IMR-90 (cell line): Measurements from ENCODE around the gene RANBP3. TPM values are rescaled to one million over a fixed set of nuclear protein-coding genes. Genes with fewer than 3 reads are reported as not detected.

Source experiments
- ATAC-seq: fragments of 200-7000 bp; cut with Tn5 transposase; 2 replicates; pipeline ENCODE4 v1.9.1; 2020; ENCODE audit warnings: low read depth, mild to moderate bottlenecking, moderate library complexity
- BruUV-seq: library from RNA; stranded (reverse); fragments of 400-500 nt; replicated peaks from 2 replicates; lab custom pipeline; 2021; lab: Mats Ljungman, UMichigan
- CTCF ChIA-PET: fragments of 300-600 bp; formaldehyde crosslinking; extraction: SDS; loops from one replicate; lab custom pipeline; 2021; ENCODE audit warnings: antibody characterized with exemption; lab: Yijun Ruan, JAX
- POLR2A ChIA-PET: fragments of 300-600 bp; sonication (Branson Sonifier 250); formaldehyde crosslinking; loops from one replicate; lab custom pipeline; 2022; ENCODE audit warnings: antibody characterized with exemption; ENCODE audit not compliant: unreplicated experiment; lab: Charles Lee
- DNase-seq: peaks from one replicate; pipeline ENCODE4 v3.0.0; 2013
- H2AFZ ChIP-seq: replicated peaks from 2 replicates; pipeline ENCODE3; 2013; ENCODE audit warnings: low read length, mild to moderate bottlenecking; ENCODE audit not compliant: poor library complexity
- H2AK5ac ChIP-seq: 2 replicates; pipeline ENCODE4 v1.6.1; 2013; ENCODE audit warnings: low read depth, low read length, inconsistent platforms
- H2AK9ac ChIP-seq: replicated peaks from 2 replicates; pipeline ENCODE3; 2013; ENCODE audit warnings: mild to moderate bottlenecking, low read depth, low read length, moderate library complexity; ENCODE audit not compliant: poor library complexity
- H2BK120ac ChIP-seq: 2 replicates; pipeline ENCODE4 v1.6.1; 2013; ENCODE audit warnings: low read depth, low read length, inconsistent platforms
- H2BK15ac ChIP-seq: 3 replicates; pipeline ENCODE4 v1.6.1; 2013; ENCODE audit warnings: low read depth, low read length, inconsistent platforms
- H2BK20ac ChIP-seq: 2 replicates; pipeline ENCODE4 v1.6.1; 2013; ENCODE audit warnings: low read depth, mild to moderate bottlenecking, inconsistent platforms, low read length, moderate library complexity
- H2BK5ac ChIP-seq: 2 replicates; pipeline ENCODE4 v1.6.1; 2013; ENCODE audit warnings: mild to moderate bottlenecking, low read depth, low read length, inconsistent platforms; ENCODE audit not compliant: poor library complexity, severe bottlenecking
- H3K14ac ChIP-seq: replicated peaks from 2 replicates; pipeline ENCODE4 v1.6.1; 2013; ENCODE audit warnings: low read depth, low read length, inconsistent platforms
- H3K18ac ChIP-seq: 2 replicates; pipeline ENCODE4 v1.6.1; 2013; ENCODE audit warnings: low read depth, low read length, control low read depth
- H3K23ac ChIP-seq: 2 replicates; pipeline ENCODE4 v1.6.1; 2013; ENCODE audit warnings: low read depth, low read length, inconsistent platforms
- H3K27ac ChIP-seq: 2 replicates; pipeline ENCODE4 v1.5.1; 2013; ENCODE audit warnings: mild to moderate bottlenecking, control low read depth, low read length; ENCODE audit not compliant: insufficient read depth
- H3K27me3 ChIP-seq: 2 replicates; pipeline ENCODE4 v1.6.1; 2013; ENCODE audit warnings: low read length; ENCODE audit not compliant: control insufficient read depth, insufficient read depth
- H3K36me3 ChIP-seq: 2 replicates; pipeline ENCODE4 v1.6.1; 2013; ENCODE audit warnings: low read length, mixed read lengths; ENCODE audit not compliant: control insufficient read depth, insufficient read depth
- H3K4ac ChIP-seq: 2 replicates; pipeline ENCODE4 v1.6.1; 2013; ENCODE audit warnings: low read depth, low read length, inconsistent platforms
- H3K4me1 ChIP-seq: 2 replicates; pipeline ENCODE4 v1.6.1; 2013; ENCODE audit warnings: low read length, mixed read lengths; ENCODE audit not compliant: control insufficient read depth, insufficient read depth
- H3K4me2 ChIP-seq: 2 replicates; pipeline ENCODE4 v1.6.1; 2013; ENCODE audit warnings: low read depth, mild to moderate bottlenecking, control low read depth, low read length, moderate library complexity
- H3K4me3 ChIP-seq: 2 replicates; pipeline ENCODE4 v1.5.1; 2013; ENCODE audit warnings: low read depth, mild to moderate bottlenecking, control low read depth, low read length, moderate library complexity; ENCODE audit not compliant: insufficient read depth
- H3K56ac ChIP-seq: 2 replicates; pipeline ENCODE4 v1.6.1; 2013; ENCODE audit warnings: low read length, inconsistent platforms; ENCODE audit not compliant: insufficient read depth; ENCODE audit errors: extremely low read depth
- H3K79me1 ChIP-seq, 2 experiments: 2 replicates each; pipeline ENCODE4 v1.6.1; 2013; ENCODE audit warnings: low read length in 2 of 2, inconsistent platforms in 1 of 2, low read depth in 1 of 2
- H3K9ac ChIP-seq: 2 replicates; pipeline ENCODE4 v1.6.1; 2013; ENCODE audit warnings: low read depth, low read length, control low read depth
- H3K9me1 ChIP-seq: 2 replicates; pipeline ENCODE4 v1.6.1; 2013; ENCODE audit warnings: low read length, inconsistent platforms; ENCODE audit not compliant: insufficient read depth
- H3K9me3 ChIP-seq: 2 replicates; pipeline ENCODE4 v1.6.1; 2013; ENCODE audit warnings: low read length; ENCODE audit not compliant: control insufficient read depth, insufficient read depth
- H4K20me1 ChIP-seq: 2 replicates; pipeline ENCODE4 v1.6.1; 2013; ENCODE audit warnings: low read length, inconsistent platforms; ENCODE audit not compliant: insufficient read depth
- H4K5ac ChIP-seq: 2 replicates; pipeline ENCODE4 v1.6.1; 2013; ENCODE audit warnings: mild to moderate bottlenecking, low read depth, low read length, control low read depth
- H4K8ac ChIP-seq, 2 experiments: 2 replicates each; pipeline ENCODE4 v1.6.1; 2013; ENCODE audit warnings: low read depth in 2 of 2, low read length in 2 of 2, control low read depth in 1 of 2, inconsistent platforms in 1 of 2
- H4K91ac ChIP-seq: 2 replicates; pipeline ENCODE4 v1.6.1; 2013; ENCODE audit warnings: low read depth, low read length, inconsistent platforms; ENCODE audit not compliant: insufficient read depth
- BHLHE40 ChIP-seq: fragments of 150-350 bp; IDR thresholded peaks from 2 replicates; pipeline ENCODE4 v1.6.1; 2016; ENCODE audit warnings: mild to moderate bottlenecking, low read depth, low read length
- CEBPB ChIP-seq: IDR thresholded peaks from 2 replicates; pipeline ENCODE4 v1.6.1; 2012; ENCODE audit warnings: low read depth, low read length, improper control_type of control experiment
- CHD1 ChIP-seq: IDR thresholded peaks from 2 replicates; pipeline ENCODE4 v1.6.1; 2012; ENCODE audit warnings: low read depth, low read length, improper control_type of control experiment
- FOS ChIP-seq: fragments of 150-350 bp; IDR thresholded peaks from 2 replicates; pipeline ENCODE4 v1.6.1; 2016; ENCODE audit warnings: low read depth, low read length
- MAFK ChIP-seq: IDR thresholded peaks from 2 replicates; pipeline ENCODE4 v1.6.1; 2012; ENCODE audit warnings: low read depth, low read length, improper control_type of control experiment
- MAZ ChIP-seq: IDR thresholded peaks from 2 replicates; pipeline ENCODE4 v1.6.1; 2012; ENCODE audit warnings: low read depth, mild to moderate bottlenecking, low read length, improper control_type of control experiment, moderate library complexity, borderline replicate concordance
- NFE2L2 ChIP-seq: fragments of 150-350 bp; IDR thresholded peaks from 2 replicates; pipeline ENCODE4 v1.6.1; 2016; ENCODE audit warnings: low read depth, mild to moderate bottlenecking, low read length
- RAD21 ChIP-seq: IDR thresholded peaks from 2 replicates; pipeline ENCODE4 v1.6.1; 2012; ENCODE audit warnings: low read length, improper control_type of control experiment
- RCOR1 ChIP-seq: IDR thresholded peaks from 2 replicates; pipeline ENCODE4 v1.6.1; 2012; ENCODE audit warnings: mild to moderate bottlenecking, low read length, improper control_type of control experiment; ENCODE audit not compliant: insufficient replicate concordance
- RFX5 ChIP-seq: IDR thresholded peaks from 2 replicates; pipeline ENCODE4 v1.8.0; 2012; ENCODE audit warnings: low read depth, mild to moderate bottlenecking, low read length, moderate library complexity
- USF2 ChIP-seq: fragments of 150-350 bp; IDR thresholded peaks from 2 replicates; pipeline ENCODE4 v1.6.1; 2017; ENCODE audit warnings: mild to moderate bottlenecking, antibody characterized with exemption, low read length, low read depth
- WGBS, 2 experiments: methylation state at CpG; one replicate each; pipeline versions ENCODE4 v1.1.5 to v1.1.7; 2013; ENCODE audit warnings: missing lambda C conversion rate in 2 of 2; ENCODE audit not compliant: insufficient read length in 1 of 2; ENCODE audit errors: extremely low coverage in 2 of 2; 5-methylcytosine and 5-hydroxymethylcytosine counted together
- dilution Hi-C: fragments of 300-500 bp; cut with HindIII; formaldehyde crosslinking; loops from one replicate; pipeline ENCODE4 v1.14.3; 2018; ENCODE audit warnings: low sequenced_read_pairs; ENCODE audit not compliant: unreplicated experiment
- in situ Hi-C: fragments of 300-500 bp; cut with MboI; formaldehyde crosslinking; loops from 3 replicates; pipeline ENCODE4 v1.14.3; 2019; ENCODE audit warnings: low sequenced_read_pairs, inconsistent platforms, mixed read lengths
- intact Hi-C: fragments of 100-400 bp; cut with micrococcal nuclease; formaldehyde crosslinking; loops from 2 replicates; pipeline ENCODE4 v1.10.0; 2022
- polyA plus RNA-seq, 3 experiments: library from polyadenylated mRNA; depleted of rRNA; stranded (reverse); fragments of >200 nt; gene quantifications; 2 replicates each; pipeline ENCODE4 v1.2.3, GENCODE V29; 2012; ENCODE audit warnings: low replicate concordance in 1 of 3
- total RNA-seq: library from RNA; depleted of rRNA; stranded (reverse); fragments of >200 nt; gene quantifications from 2 replicates; pipeline ENCODE4 v1.2.3, GENCODE V29; 2012
- TF ChIP-seq, protein P1 (sequence below): fragments of 150-350 bp; IDR thresholded peaks from 2 replicates; pipeline ENCODE4 v1.6.1; 2016; ENCODE audit warnings: low read depth, mild to moderate bottlenecking, low read length, moderate library complexity, borderline replicate concordance
- TF ChIP-seq, protein P2 (sequence below): conservative IDR thresholded peaks from 2 replicates; pipeline ENCODE4 v1.5.1; 2012; ENCODE audit warnings: mild to moderate bottlenecking, low read depth, low read length, improper control_type of control experiment

RANBP3 gene
- total and polyA plus RNA-seq, 2 of the 4 experiments (the other 2 are of a cell fraction), result 42.5 to 111 TPM

- Histone ChIP-seq H2BK20ac (no peak overlapping the region), H3K27ac (no peak overlapping the region), H3K4me3 (no peak overlapping the region), H3K9me3 (no peaks in the 10 kb centered on the region), H3K4ac (no peak overlapping the region), H3K9ac (no peak overlapping the region), H4K20me1 (no peaks in the 10 kb centered on the region; the same call in 1 of the 2 replicates), H2BK5ac (no peak overlapping the region), H3K79me1 (no peaks in the 10 kb centered on the region), H4K8ac (no peak overlapping the region), H3K14ac (no peak overlapping the region), H2BK15ac (no peak overlapping the region), H3K18ac (no peak overlapping the region), H3K9me1 (no peaks in the 10 kb centered on the region), H2AK5ac (no peak overlapping the region), H3K56ac (no peak overlapping the region), H3K23ac (no peak overlapping the region), H3K4me1 (no peaks in the 10 kb centered on the region), H4K5ac (no peak overlapping the region), H2BK120ac (no peak overlapping the region), H4K91ac (no peak overlapping the region), H3K27me3 (no peaks in the 10 kb centered on the region), H2AFZ (no peak overlapping the region), H2AK9ac (no peak overlapping the region), H3K4me2 (no peak overlapping the region), H3K36me3 (no peaks in the 10 kb centered on the region)
- ATAC-seq (no peak), DNase-seq (no peak)
- 95% methylated on average over 7 of the region's 18 CpGs; no CpG with 5 or more reads in 1 of the 2 experiments for WGBS, 2 experiments
- TF ChIP-seq FOS, result no peak
- TF ChIP-seq NFE2L2, result no peak
- TF ChIP-seq RFX5, result no peak
- TF ChIP-seq USF2, result no peak
- no peak for TF ChIP-seq CEBPB
- TF ChIP-seq BHLHE40, result no peak
- TF ChIP-seq, protein P1, sequence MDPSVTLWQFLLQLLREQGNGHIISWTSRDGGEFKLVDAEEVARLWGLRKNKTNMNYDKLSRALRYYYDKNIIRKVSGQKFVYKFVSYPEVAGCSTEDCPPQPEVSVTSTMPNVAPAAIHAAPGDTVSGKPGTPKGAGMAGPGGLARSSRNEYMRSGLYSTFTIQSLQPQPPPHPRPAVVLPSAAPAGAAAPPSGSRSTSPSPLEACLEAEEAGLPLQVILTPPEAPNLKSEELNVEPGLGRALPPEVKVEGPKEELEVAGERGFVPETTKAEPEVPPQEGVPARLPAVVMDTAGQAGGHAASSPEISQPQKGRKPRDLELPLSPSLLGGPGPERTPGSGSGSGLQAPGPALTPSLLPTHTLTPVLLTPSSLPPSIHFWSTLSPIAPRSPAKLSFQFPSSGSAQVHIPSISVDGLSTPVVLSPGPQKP, result no peak
- no peak for TF ChIP-seq RAD21
- TF ChIP-seq MAZ, result no peak
- TF ChIP-seq, protein P2, sequence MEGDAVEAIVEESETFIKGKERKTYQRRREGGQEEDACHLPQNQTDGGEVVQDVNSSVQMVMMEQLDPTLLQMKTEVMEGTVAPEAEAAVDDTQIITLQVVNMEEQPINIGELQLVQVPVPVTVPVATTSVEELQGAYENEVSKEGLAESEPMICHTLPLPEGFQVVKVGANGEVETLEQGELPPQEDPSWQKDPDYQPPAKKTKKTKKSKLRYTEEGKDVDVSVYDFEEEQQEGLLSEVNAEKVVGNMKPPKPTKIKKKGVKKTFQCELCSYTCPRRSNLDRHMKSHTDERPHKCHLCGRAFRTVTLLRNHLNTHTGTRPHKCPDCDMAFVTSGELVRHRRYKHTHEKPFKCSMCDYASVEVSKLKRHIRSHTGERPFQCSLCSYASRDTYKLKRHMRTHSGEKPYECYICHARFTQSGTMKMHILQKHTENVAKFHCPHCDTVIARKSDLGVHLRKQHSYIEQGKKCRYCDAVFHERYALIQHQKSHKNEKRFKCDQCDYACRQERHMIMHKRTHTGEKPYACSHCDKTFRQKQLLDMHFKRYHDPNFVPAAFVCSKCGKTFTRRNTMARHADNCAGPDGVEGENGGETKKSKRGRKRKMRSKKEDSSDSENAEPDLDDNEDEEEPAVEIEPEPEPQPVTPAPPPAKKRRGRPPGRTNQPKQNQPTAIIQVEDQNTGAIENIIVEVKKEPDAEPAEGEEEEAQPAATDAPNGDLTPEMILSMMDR, result no peak
- no peak for TF ChIP-seq RCOR1
- TF ChIP-seq MAFK, result no peak
- TF ChIP-seq CHD1, result no peak
- no TSS peak for BruUV-seq
- in situ Hi-C loops (no loop called here), dilution Hi-C loops (no loop called here), intact Hi-C loops (no loop called here)
- ChIA-PET CTCF (interaction anchor here (1.7 kb wide), 1 partner anchor 10 kb away, joined by 4 read pairs; no protein-coding TSS in a partner anchor), POLR2A (interaction anchor here (1.2 kb wide), 1 partner anchor 20 kb away, joined by 5 read pairs; no protein-coding TSS in a partner anchor)
Observed at GRCh38 chr19:6012426-6013170, 34.7 kb upstream of the RANBP3 start.
